A549 (cell line): Measurements from ENCODE around the gene REC114.

Source experiments
- CHD4 ChIP-seq: fragments of 200-600 bp; sonication (generic); IDR thresholded peaks from 2 replicates; pipeline ENCODE4 v1.6.1; 2016; ENCODE audit warnings: antibody characterized with exemption, mild to moderate bottlenecking, borderline replicate concordance
- EP300 ChIP-seq, 2 experiments: fragments of >200 bp; sonication (Bioruptor Twin); formaldehyde crosslinking; IDR thresholded peaks; 2 replicates in 1 of 2; 3 replicates in 1 of 2; pipeline ENCODE4 v1.6.1; 2016 to 2017
- POLR2A ChIP-seq: IDR thresholded peaks from 2 replicates; pipeline ENCODE4 v1.6.1; 2012; ENCODE audit warnings: mild to moderate bottlenecking, low read length
- ZC3H11A ChIP-seq: fragments of 450-650 bp; IDR thresholded peaks from 2 replicates; pipeline ENCODE4 v1.6.1; 2014; ENCODE audit warnings: antibody characterized with exemption, mild to moderate bottlenecking
- TF ChIP-seq, protein P1 (sequence below): fragments of >200 bp; sonication (Bioruptor Twin); formaldehyde crosslinking; IDR thresholded peaks from 3 replicates; pipeline ENCODE4 v1.5.1; 2016
- TF ChIP-seq, protein P2 (sequence below): fragments of 150-350 bp; IDR thresholded peaks from 2 replicates; pipeline ENCODE4 v1.6.1; 2014; ENCODE audit warnings: low read depth, mild to moderate bottlenecking, low read length

DNA sequence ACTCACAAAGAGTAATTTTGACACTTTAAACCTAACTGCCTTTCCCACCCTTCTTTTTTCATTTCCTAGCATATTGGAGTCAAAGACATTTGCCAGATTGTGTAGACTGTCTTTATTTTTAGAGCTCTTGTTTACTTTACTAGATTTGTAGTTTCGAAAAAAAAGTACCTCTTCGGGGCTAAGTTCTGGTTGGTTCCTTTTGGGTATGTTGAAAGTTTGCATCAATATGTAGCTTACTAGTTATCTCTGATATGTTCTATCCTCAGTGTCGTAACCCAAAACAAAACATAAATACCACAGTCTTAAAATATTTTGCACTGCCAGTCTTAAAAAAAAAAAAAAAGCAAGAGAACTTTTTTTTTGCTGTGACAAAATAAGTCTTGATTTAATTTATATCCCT lies 52.2 kb downstream of the REC114 start:
- TF ChIP-seq EP300 (IDR thresholded peaks at IDR 0.05) (no peak), CHD4 (no peak), POLR2A (no peak), ZC3H11A (no peak)
- TF ChIP-seq, protein P1, sequence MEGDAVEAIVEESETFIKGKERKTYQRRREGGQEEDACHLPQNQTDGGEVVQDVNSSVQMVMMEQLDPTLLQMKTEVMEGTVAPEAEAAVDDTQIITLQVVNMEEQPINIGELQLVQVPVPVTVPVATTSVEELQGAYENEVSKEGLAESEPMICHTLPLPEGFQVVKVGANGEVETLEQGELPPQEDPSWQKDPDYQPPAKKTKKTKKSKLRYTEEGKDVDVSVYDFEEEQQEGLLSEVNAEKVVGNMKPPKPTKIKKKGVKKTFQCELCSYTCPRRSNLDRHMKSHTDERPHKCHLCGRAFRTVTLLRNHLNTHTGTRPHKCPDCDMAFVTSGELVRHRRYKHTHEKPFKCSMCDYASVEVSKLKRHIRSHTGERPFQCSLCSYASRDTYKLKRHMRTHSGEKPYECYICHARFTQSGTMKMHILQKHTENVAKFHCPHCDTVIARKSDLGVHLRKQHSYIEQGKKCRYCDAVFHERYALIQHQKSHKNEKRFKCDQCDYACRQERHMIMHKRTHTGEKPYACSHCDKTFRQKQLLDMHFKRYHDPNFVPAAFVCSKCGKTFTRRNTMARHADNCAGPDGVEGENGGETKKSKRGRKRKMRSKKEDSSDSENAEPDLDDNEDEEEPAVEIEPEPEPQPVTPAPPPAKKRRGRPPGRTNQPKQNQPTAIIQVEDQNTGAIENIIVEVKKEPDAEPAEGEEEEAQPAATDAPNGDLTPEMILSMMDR: no peak
- TF ChIP-seq, protein P2, sequence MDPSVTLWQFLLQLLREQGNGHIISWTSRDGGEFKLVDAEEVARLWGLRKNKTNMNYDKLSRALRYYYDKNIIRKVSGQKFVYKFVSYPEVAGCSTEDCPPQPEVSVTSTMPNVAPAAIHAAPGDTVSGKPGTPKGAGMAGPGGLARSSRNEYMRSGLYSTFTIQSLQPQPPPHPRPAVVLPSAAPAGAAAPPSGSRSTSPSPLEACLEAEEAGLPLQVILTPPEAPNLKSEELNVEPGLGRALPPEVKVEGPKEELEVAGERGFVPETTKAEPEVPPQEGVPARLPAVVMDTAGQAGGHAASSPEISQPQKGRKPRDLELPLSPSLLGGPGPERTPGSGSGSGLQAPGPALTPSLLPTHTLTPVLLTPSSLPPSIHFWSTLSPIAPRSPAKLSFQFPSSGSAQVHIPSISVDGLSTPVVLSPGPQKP: no peak
